Smooth muscle cell (in vitro differentiated cells): ENCODE measurements around the gene SRGAP2C. TPM values are rescaled to one million over a fixed set of nuclear protein-coding genes. Genes with fewer than 3 reads are reported as not detected.
"Not testable (repeated sequence)": the region's sequence is repeated elsewhere in the genome, so short reads cannot be mapped to it uniquely, and the experiment has no call there.

Experiments used
- DNase-seq: peaks from one replicate; lab custom pipeline; 2025; ENCODE audit not compliant: unreplicated experiment; lab: John Stamatoyannopoulos, UW
- H2AFZ ChIP-seq: fragments of 200-600 bp; sonication (generic); 2 replicates; pipeline ENCODE4 v1.6.0; 2016; ENCODE audit warnings: antibody characterized with exemption, low read depth, mild to moderate bottlenecking
- H3F3A ChIP-seq: fragments of 200-600 bp; sonication (generic); 2 replicates; pipeline ENCODE4 v1.6.0; 2017; ENCODE audit warnings: antibody characterized with exemption, low read depth
- H3K27ac ChIP-seq: fragments of 200-600 bp; sonication (generic); 2 replicates; pipeline ENCODE4 v1.5.1; 2016; ENCODE audit warnings: low read depth, mild to moderate bottlenecking
- H3K27me3 ChIP-seq: fragments of 200-600 bp; sonication (generic); 2 replicates; pipeline ENCODE4 v1.6.1; 2016; ENCODE audit warnings: low read depth, mild to moderate bottlenecking
- H3K36me3 ChIP-seq: fragments of 200-600 bp; sonication (generic); 2 replicates; pipeline ENCODE4 v1.5.1; 2016; ENCODE audit warnings: low read depth
- H3K4me1 ChIP-seq: fragments of 200-600 bp; sonication (generic); 2 replicates; pipeline ENCODE4 v1.5.1; 2016; ENCODE audit warnings: low read depth
- H3K4me2 ChIP-seq: fragments of 200-600 bp; sonication (generic); 2 replicates; pipeline ENCODE4 v1.6.0; 2016; ENCODE audit warnings: mild to moderate bottlenecking
- H3K4me3 ChIP-seq: fragments of 200-600 bp; sonication (generic); 2 replicates; pipeline ENCODE4 v1.5.1; 2016; ENCODE audit warnings: mild to moderate bottlenecking
- H3K79me2 ChIP-seq: fragments of 200-600 bp; sonication (generic); 2 replicates; pipeline ENCODE4 v1.6.0; 2016; ENCODE audit warnings: low read depth, mild to moderate bottlenecking
- H3K9ac ChIP-seq: fragments of 200-600 bp; sonication (generic); 2 replicates; pipeline ENCODE4 v1.6.0; 2016; ENCODE audit warnings: low read depth
- H3K9me3 ChIP-seq: fragments of 200-600 bp; sonication (generic); replicated peaks from 2 replicates; pipeline ENCODE4 v1.5.1; 2016; ENCODE audit warnings: low read depth
- H4K20me1 ChIP-seq: fragments of 200-600 bp; sonication (generic); 2 replicates; pipeline ENCODE4 v1.6.0; 2016; ENCODE audit warnings: low read depth
- WGBS: methylation state at CpG from one replicate; pipeline ENCODE4 v1.1.7; 2016; ENCODE audit warnings: low lambda C conversion rate; 5-methylcytosine and 5-hydroxymethylcytosine counted together
- polyA plus RNA-seq: library from polyadenylated mRNA; unstranded; fragments of >200 nt; fragmentation: Nextera tagmentation; extraction: Ambion mirVana; gene quantifications from 2 replicates; pipeline ENCODE4 v1.2.1, GENCODE V29; 2016
- total RNA-seq: library from RNA; depleted of rRNA; stranded (reverse); fragments of >200 nt; gene quantifications from 2 replicates; pipeline ENCODE4 v1.2.3, GENCODE V29; 2014

Gene SRGAP2C
- total and polyA plus RNA-seq, 2 experiments from 2014 or later: 11.3 to 14.7 TPM

DNA sequence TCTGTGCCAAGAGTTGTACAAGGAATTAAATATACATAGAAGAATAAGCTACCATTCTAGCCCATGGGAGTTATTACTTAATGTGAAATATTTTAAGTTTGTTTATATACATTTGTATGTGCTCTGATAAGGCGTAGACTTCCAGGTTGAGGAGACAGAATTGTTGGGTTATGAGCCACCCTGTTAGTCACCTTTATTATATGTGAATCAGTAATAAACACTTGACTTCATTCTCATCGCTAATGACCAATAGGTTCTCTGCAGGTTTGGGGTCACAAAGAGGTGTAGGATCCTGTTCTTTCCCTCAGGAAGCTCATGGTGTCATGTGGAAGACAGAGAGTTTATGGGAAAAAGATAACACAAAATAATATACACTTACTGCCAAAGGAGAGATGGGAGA lies 117.1 kb downstream of the SRGAP2C start:
- not testable (repeated sequence) for H3K9ac ChIP-seq, H3F3A ChIP-seq, H4K20me1 ChIP-seq, H3K4me2 ChIP-seq, H3K79me2 ChIP-seq, DNase-seq, H3K9me3 ChIP-seq, H3K4me3 ChIP-seq, H3K36me3 ChIP-seq, H3K27me3 ChIP-seq, H3K27ac ChIP-seq, H3K4me1 ChIP-seq, H2AFZ ChIP-seq
- WGBS: 77% methylated on average over 2 of the region's 2 CpGs

DNA sequence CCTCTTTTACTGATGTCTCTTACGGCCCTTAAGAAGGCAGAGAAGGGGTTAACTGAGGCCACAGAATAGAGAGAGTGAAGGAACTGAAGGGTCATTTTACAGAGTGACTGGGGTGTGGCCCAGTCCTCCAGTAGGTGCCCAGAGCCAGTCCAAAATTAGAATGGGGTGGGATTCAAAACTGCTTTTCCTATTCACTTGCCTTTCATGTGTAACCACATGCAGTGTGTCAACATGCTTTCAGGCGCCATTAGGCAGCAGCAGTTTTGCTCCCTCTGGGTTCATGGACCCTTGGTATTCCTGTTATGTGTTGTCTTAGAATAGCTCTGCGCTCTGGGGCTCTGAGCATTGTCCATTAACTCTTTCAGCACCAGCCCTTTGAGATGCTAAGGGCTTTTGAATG lies 123.0 kb downstream of the SRGAP2C start:
- not testable (repeated sequence) for H3K9ac ChIP-seq, H3K4me1 ChIP-seq, H3K9me3 ChIP-seq, H3K27me3 ChIP-seq, H3F3A ChIP-seq, H3K27ac ChIP-seq, DNase-seq, H2AFZ ChIP-seq, H3K79me2 ChIP-seq, H4K20me1 ChIP-seq, H3K4me3 ChIP-seq, H3K4me2 ChIP-seq, H3K36me3 ChIP-seq
- 54% methylated on average over 3 of the region's 3 CpGs for WGBS

DNA sequence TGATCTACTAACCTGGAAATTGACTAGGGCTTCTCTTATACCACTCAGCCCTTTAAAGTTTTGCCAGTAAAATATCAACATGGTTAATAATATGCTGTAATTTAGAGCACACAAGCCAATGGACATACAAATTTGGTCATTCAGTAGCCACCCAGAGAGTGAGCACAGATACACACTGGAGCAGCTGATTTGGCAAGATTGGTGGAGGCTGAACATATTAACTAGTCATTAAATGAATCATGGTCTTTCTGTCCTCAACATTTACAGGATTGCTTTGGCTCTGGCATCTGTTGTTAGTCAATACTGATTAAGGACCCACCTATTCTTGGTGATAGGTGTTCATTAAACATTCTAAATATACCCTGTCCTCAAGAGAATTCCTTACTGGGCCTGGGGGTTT lies 130.7 kb downstream of the SRGAP2C start:
- not testable (repeated sequence) for H3K79me2 ChIP-seq, H3K36me3 ChIP-seq, H3K4me1 ChIP-seq, H3K4me3 ChIP-seq, H3K9ac ChIP-seq, H4K20me1 ChIP-seq, H3K9me3 ChIP-seq, H3K27me3 ChIP-seq, H2AFZ ChIP-seq, H3F3A ChIP-seq, H3K4me2 ChIP-seq, DNase-seq, H3K27ac ChIP-seq

DNA sequence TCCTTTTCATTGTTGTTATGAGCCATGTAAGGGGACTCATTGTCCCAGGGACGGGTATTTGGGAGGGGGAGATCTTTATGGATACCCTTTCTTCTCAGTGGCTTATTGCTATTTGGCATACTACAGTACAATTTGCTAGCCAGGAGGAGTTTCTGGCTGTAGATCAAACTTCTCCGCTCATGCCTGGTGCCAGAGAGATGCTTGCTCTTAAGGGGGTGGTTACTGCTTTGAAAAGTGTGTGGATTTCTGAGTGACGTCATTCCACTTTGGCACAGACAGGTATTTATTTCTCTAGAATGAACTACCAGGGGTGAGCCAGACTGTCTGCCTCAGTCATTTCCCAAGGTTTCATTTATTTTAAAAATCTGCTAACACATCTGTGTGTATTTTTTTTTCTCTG lies 131.3 kb downstream of the SRGAP2C start:
- H4K20me1 ChIP-seq, H3K4me1 ChIP-seq, H3K27me3 ChIP-seq, H3K4me2 ChIP-seq, H2AFZ ChIP-seq, H3K4me3 ChIP-seq, H3K36me3 ChIP-seq, H3K9ac ChIP-seq, H3F3A ChIP-seq, DNase-seq, H3K79me2 ChIP-seq, H3K9me3 ChIP-seq, H3K27ac ChIP-seq: not testable (repeated sequence)
- 100% methylated on average over 1 of the region's 3 CpGs for WGBS

DNA sequence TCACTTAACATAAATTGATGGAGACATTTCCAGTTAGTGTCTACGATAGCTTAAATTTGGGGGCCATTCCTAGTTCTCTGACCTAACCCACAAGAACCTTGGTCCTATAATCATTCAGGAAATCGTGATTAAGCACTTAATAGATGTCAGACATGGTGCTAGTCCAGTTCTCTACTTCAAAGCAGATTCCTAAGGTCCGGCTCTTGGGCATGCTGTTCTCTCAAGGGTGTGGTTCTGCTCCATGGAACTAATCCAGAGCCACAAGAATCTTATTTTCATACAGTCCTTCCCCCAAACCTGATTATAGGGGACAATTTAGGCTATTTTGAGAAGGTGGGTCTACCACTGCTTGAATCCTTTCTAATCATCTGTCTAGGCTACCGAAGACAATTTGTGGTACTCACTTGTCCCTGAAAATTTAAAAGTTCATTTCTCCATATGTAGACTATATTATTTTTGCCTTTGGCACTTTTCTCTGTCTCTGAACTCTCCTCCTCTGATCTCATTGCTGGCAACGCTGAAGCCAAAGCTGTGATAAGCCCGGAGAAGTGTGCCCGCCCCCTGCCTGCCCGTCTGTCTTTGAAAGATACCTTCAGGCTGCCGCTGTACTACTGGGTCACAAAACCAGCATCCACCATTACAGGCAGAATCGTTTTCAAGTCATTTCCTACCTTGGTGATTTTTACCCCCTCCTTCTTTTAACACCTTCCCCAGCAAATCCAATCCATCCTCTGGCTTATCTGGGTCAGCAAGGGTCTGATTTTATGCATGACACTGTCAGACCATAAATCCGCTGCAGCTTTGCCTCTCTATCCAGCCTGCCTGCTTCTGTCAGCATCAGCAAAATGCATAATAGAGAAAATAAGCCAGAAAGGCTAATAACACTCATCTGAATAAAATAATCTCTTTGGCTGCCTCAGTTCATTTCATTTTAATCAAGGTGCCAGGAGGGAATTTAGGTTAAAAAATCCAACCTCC lies 133.0 kb downstream of the SRGAP2C start:
- not testable (repeated sequence) for H3K4me3 ChIP-seq, H3F3A ChIP-seq, H3K36me3 ChIP-seq, H3K27ac ChIP-seq, H4K20me1 ChIP-seq, H3K4me2 ChIP-seq, H2AFZ ChIP-seq, H3K4me1 ChIP-seq, DNase-seq, H3K9me3 ChIP-seq, H3K79me2 ChIP-seq, H3K9ac ChIP-seq, H3K27me3 ChIP-seq
- no CpG with 5 or more reads among the region's 11 CpGs for WGBS

DNA sequence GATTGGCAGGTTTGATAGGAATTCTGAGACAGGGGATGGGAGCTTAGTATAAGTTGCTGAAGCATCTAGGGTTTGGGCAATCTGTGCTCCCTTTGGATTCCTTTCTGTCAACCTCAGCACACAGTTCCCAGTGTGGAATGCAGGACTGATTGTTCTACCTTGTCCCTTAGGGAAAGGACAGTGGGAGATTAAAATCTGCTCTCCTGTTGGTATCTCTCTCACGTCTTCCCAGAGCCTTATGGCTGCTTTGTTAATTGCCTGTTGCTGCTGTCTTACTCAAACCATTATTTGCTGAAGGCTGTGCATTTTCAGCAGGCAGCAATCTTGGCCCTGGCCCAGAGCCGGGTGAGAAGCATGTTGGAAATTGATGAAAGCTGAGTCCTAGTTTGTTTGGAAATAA lies 133.9 kb downstream of the SRGAP2C start:
- not testable (repeated sequence) for H3K4me2 ChIP-seq, H3K4me1 ChIP-seq, DNase-seq, H3K9me3 ChIP-seq, H3K9ac ChIP-seq, H3K4me3 ChIP-seq, H2AFZ ChIP-seq, H3K36me3 ChIP-seq, H3K27me3 ChIP-seq, H3K27ac ChIP-seq, H4K20me1 ChIP-seq, H3F3A ChIP-seq, H3K79me2 ChIP-seq
- WGBS: 0% methylated on average over 1 of the region's 2 CpGs

DNA sequence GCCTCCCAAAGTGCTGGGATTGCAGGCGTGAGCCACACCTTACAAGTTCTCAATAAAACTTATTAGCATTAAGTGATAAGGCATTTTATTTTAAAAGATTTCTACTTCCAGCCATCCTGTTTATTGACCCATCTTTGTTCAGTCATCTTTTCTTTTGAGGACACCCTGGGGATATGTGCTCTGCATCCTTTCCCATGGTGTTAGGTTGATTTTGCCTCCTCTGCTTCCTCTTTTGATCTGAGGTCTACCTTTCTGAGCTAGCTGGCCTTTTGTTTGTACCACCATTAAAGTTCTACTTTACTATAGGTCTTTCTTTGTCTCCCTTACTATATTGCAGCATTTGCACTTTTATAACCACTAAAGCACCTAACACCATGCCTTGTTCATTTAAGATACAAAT lies 136.9 kb downstream of the SRGAP2C start:
- H2AFZ ChIP-seq, H3K9ac ChIP-seq, H3K4me1 ChIP-seq, DNase-seq, H3K4me3 ChIP-seq, H3K36me3 ChIP-seq, H3K4me2 ChIP-seq, H3K27ac ChIP-seq, H4K20me1 ChIP-seq, H3K27me3 ChIP-seq, H3F3A ChIP-seq, H3K79me2 ChIP-seq, H3K9me3 ChIP-seq: not testable (repeated sequence)
- no CpG with 5 or more reads among the region's 1 CpG for WGBS

DNA sequence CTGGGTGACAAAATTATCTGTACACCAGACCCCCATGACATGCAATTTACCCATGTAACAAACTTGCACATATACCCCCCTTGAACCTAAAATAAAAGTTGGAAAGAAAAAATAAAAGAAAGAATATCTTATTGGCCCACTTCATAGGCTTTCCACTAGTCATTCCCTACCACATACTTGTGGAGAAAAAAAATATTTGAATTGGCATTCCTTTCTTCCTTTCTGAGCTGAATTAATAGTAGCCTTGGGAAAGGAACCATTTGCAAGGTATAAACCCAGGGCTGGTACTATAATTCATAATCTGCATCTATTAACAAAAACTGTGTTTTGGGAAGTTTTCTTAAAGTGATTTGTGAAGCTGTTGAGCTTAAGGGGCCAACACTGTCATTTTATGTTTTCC lies 140.0 kb downstream of the SRGAP2C start:
- H3K36me3 ChIP-seq, H3K27ac ChIP-seq, H3K4me2 ChIP-seq, H3K79me2 ChIP-seq, H2AFZ ChIP-seq, H3K27me3 ChIP-seq, H3K9me3 ChIP-seq, H4K20me1 ChIP-seq, H3K4me3 ChIP-seq, H3F3A ChIP-seq, H3K9ac ChIP-seq, H3K4me1 ChIP-seq, DNase-seq: not testable (repeated sequence)

DNA sequence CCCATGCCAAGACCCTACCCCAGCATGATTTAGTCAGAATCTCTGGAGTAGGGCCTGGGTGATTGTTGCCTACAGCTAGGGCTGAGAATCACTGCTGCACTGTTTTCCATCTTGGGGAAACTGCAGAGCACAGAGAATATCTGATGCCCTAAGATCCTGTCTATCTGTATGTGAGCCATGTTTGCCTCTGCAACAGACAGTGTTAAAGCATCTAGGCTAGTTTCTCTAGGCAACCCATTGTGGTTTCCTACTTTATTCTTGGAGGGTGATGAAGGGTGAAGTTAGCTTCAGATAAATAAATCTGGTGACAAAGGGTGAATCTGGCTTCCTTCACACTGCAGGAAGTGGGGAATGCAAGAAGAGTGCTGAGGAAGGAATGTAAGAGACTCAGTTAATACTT lies 147.4 kb downstream of the SRGAP2C start:
- not testable (repeated sequence) for H3K36me3 ChIP-seq, H2AFZ ChIP-seq, H3K4me2 ChIP-seq, H3K9ac ChIP-seq, H3K79me2 ChIP-seq, H3F3A ChIP-seq, H3K4me3 ChIP-seq, H3K9me3 ChIP-seq, DNase-seq, H3K27me3 ChIP-seq, H3K27ac ChIP-seq, H3K4me1 ChIP-seq, H4K20me1 ChIP-seq
